Prostate gland (tissue), 2 donors: Measurements from ENCODE around the gene IL22RA1. TPM values are rescaled to one million over a fixed set of nuclear protein-coding genes. Genes with fewer than 3 reads are reported as not detected.

Experiments
- DNase-seq: peaks from one replicate; pipeline ENCODE4 v3.0.0-alpha.2; 2019; ENCODE audit warnings: low spot score
- H3K27ac ChIP-seq, 2 donors: fragments of 200-600 bp; sonication (generic); 2 replicates each; pipeline ENCODE4 v1.5.1; 2017 to 2019
- H3K27me3 ChIP-seq: fragments of 200-600 bp; sonication (generic); replicated peaks from 2 replicates; pipeline ENCODE4 v1.5.1; 2019; ENCODE audit not compliant: insufficient read depth
- H3K36me3 ChIP-seq, 2 donors: fragments of 200-600 bp; sonication (generic); 1 replicate in 1 of 2; 2 replicates in 1 of 2; pipeline versions ENCODE4 v1.5.1 to v1.8.1; 2017 to 2019
- H3K4me1 ChIP-seq: fragments of 200-600 bp; sonication (generic); replicated peaks from 2 replicates; pipeline ENCODE4 v1.5.1; 2019
- H3K4me3 ChIP-seq, 2 donors: fragments of 200-600 bp; sonication (generic); 2 replicates each; pipeline ENCODE4 v1.5.1; 2017 to 2019
- H3K9me3 ChIP-seq: fragments of 200-600 bp; sonication (generic); 2 replicates; pipeline ENCODE4 v1.5.1; 2017
- CTCF ChIP-seq, 4 experiments: fragments of 200-600 bp in 2 of 4; fragments of 450-650 bp in 2 of 4; sonication (generic) in 2 of 4; IDR thresholded peaks; 1 replicate in 3 of 4; 2 replicates in 1 of 4; pipeline ENCODE4 v1.5.1; 2016 to 2019; ENCODE audit warnings: antibody characterized with exemption in 4 of 4, mild to moderate bottlenecking in 2 of 4, moderate library complexity in 2 of 4
- POLR2A ChIP-seq: fragments of 450-650 bp; IDR thresholded peaks from one replicate; pipeline ENCODE4 v1.6.1; 2016; ENCODE audit warnings: antibody characterized with exemption, mild to moderate bottlenecking
- POLR2AphosphoS5 ChIP-seq: sonication (generic); formaldehyde crosslinking; IDR thresholded peaks from one replicate; pipeline ENCODE4 v1.6.1; 2017; ENCODE audit warnings: antibody characterized with exemption
- WGBS: methylation state at CpG from one replicate; pipeline ENCODE4 v1.1.5; 2018; 5-methylcytosine and 5-hydroxymethylcytosine counted together
- intact Hi-C: fragments of 100-400 bp; cut with DNase I; formaldehyde crosslinking; loops from one replicate; pipeline ENCODE4 v1.14.2; 2022
- total RNA-seq, 2 donors: library from RNA; depleted of rRNA; stranded (reverse); fragments of >200 nt; gene quantifications; one replicate each; pipeline ENCODE4 v1.1.0, GENCODE V29; 2016

The IL22RA1 gene
- total RNA-seq, 2 donors from 2014 or later, result 0.82 to 1.0 TPM

GRCh38 chr1:24180676-24181075, 37.7 kb upstream of the IL22RA1 start:
- DNase-seq, result no peak
- no peaks in the 10 kb centered on the region for H3K9me3 ChIP-seq

GRCh38 chr1:24179251-24179840, 36.4 kb upstream of the IL22RA1 start:
- WGBS, result 77% methylated on average over 10 of the region's 10 CpGs
- no peak for DNase-seq
- TF ChIP-seq POLR2A (no peak), CTCF (IDR thresholded peaks at IDR 0.05) (no peak), POLR2AphosphoS5 (no peak)
- Histone ChIP-seq H3K4me1 (no peaks in the 10 kb centered on the region), H3K27me3 (no peaks in the 10 kb centered on the region), H3K36me3 (no peaks in the 10 kb centered on the region), H3K27ac (no peak overlapping the region), H3K9me3 (no peaks in the 10 kb centered on the region), H3K4me3 (no peak overlapping the region)
- intact Hi-C loops, result no loop called here

More at GRCh38 chr1:24180676-24181075, 37.7 kb upstream of the IL22RA1 start:
- H3K36me3 ChIP-seq, result no peaks in the 10 kb centered on the region
- intact Hi-C loops, result no loop called here
- no peak for TF ChIP-seq POLR2A
- TF ChIP-seq CTCF (IDR thresholded peaks at IDR 0.05), result no peak
- TF ChIP-seq POLR2AphosphoS5, result no peak
- 86% methylated on average over 6 of the region's 6 CpGs for WGBS
- no peak overlapping the region for H3K4me3 ChIP-seq
- H3K27ac ChIP-seq, result no peak overlapping the region
- no peaks in the 10 kb centered on the region for H3K27me3 ChIP-seq
- H3K4me1 ChIP-seq, result no peaks in the 10 kb centered on the region

GRCh38 chr1:24178407-24178806, 35.5 kb upstream of the IL22RA1 start:
- no peak overlapping the region for H3K27ac ChIP-seq
- no peaks in the 10 kb centered on the region for H3K36me3 ChIP-seq
- no peak for TF ChIP-seq POLR2AphosphoS5
- TF ChIP-seq CTCF (IDR thresholded peaks at IDR 0.05), result no peak
- TF ChIP-seq POLR2A, result no peak
- no peaks in the 10 kb centered on the region for H3K9me3 ChIP-seq
- no peak overlapping the region for H3K4me3 ChIP-seq
- intact Hi-C loops, result no loop called here
- H3K4me1 ChIP-seq, result no peaks in the 10 kb centered on the region
- H3K27me3 ChIP-seq, result no peaks in the 10 kb centered on the region
- DNase-seq, result no peak
- 88% methylated on average over 3 of the region's 3 CpGs for WGBS

GRCh38 chr1:24177161-24177560, 34.2 kb upstream of the IL22RA1 start:
- H3K4me1 ChIP-seq, result no peaks in the 10 kb centered on the region
- DNase-seq, result no peak
- TF ChIP-seq POLR2AphosphoS5 (no peak), POLR2A (no peak), CTCF (IDR thresholded peaks at IDR 0.05) (no peak)
- H3K36me3 ChIP-seq, result no peaks in the 10 kb centered on the region
- no peak overlapping the region for H3K27ac ChIP-seq
- intact Hi-C loops, result no loop called here
- H3K4me3 ChIP-seq, result no peak overlapping the region
- no peaks in the 10 kb centered on the region for H3K9me3 ChIP-seq
- no peaks in the 10 kb centered on the region for H3K27me3 ChIP-seq
- WGBS, result 90% methylated on average over 10 of the region's 10 CpGs

GRCh38 chr1:24175033-24175755, 32.3 kb upstream of the IL22RA1 start:
- no peaks in the 10 kb centered on the region for H3K27me3 ChIP-seq
- DNase-seq, result no peak
- 87% methylated on average over 6 of the region's 6 CpGs for WGBS
- H3K27ac ChIP-seq, result no peak overlapping the region
- H3K4me3 ChIP-seq, result no peak overlapping the region
- no peaks in the 10 kb centered on the region for H3K36me3 ChIP-seq
- H3K4me1 ChIP-seq, result no peaks in the 10 kb centered on the region
- TF ChIP-seq CTCF (IDR thresholded peaks at IDR 0.05) (no peak), POLR2A (no peak), POLR2AphosphoS5 (no peak)
- H3K9me3 ChIP-seq, result no peaks in the 10 kb centered on the region
- intact Hi-C loops, result no loop called here
